MG63 (cell line): ENCODE data around the gene EEF1AKMT3. TPM values are rescaled to one million over a fixed set of nuclear protein-coding genes. Genes with fewer than 3 reads are reported as not detected.

Experiments used
- DNase-seq: peaks from one replicate; pipeline ENCODE4 v3.0.0-alpha.2; 2020
- H3K27me3 ChIP-seq: fragments of 250-450 bp; sonication (Bioruptor Pico); 2 replicates; pipeline ENCODE4 v1.5.1; 2020; ENCODE audit warnings: mild to moderate bottlenecking, moderate library complexity
- H3K36me3 ChIP-seq: fragments of 250-450 bp; sonication (Bioruptor Pico); 2 replicates; pipeline ENCODE4 v1.5.1; 2020; ENCODE audit warnings: mild to moderate bottlenecking, moderate library complexity
- H3K4me3 ChIP-seq: fragments of 250-450 bp; sonication (Bioruptor Pico); 2 replicates; pipeline ENCODE4 v1.5.1; 2020; ENCODE audit warnings: mild to moderate bottlenecking, moderate library complexity
- H3K9me3 ChIP-seq: fragments of 250-450 bp; sonication (Bioruptor Pico); 2 replicates; pipeline ENCODE4 v1.5.1; 2020; ENCODE audit warnings: mild to moderate bottlenecking, moderate library complexity
- total RNA-seq: library from RNA; depleted of rRNA; stranded (reverse); fragments of >200 nt; shearing (Covaris generic); gene quantifications from 2 replicates; pipeline ENCODE4 v1.2.3, GENCODE V29; 2014; ENCODE audit warnings: low replicate concordance

The EEF1AKMT3 gene
- total RNA-seq, 1 experiment from 2014 or later = 20.9 TPM

- Histone ChIP-seq H3K4me3 (no peak overlapping the region), H3K36me3 (peaks cover 5% of the 10 kb centered on the region; the same call in 1 of the 2 replicates), H3K9me3 (no peaks in the 10 kb centered on the region), H3K27me3 (peaks cover 22% of the 10 kb centered on the region)
- no peak for DNase-seq
Observed at GRCh38 chr12:57741844-57742738, 30.3 kb upstream of the EEF1AKMT3 start.

- Histone ChIP-seq H3K9me3 (no peaks in the 10 kb centered on the region), H3K36me3 (peaks cover 21% of the 10 kb centered on the region), H3K4me3 (peak overlapping the region; percentile 94; the same call in 1 of the 2 replicates), H3K27me3 (peaks cover 10% of the 10 kb centered on the region)
- DNase-seq = no peak
Observed at GRCh38 chr12:57743769-57744168, 28.6 kb upstream of the EEF1AKMT3 start.

GRCh38 chr12:57744194-57744776, 28.1 kb upstream of the EEF1AKMT3 start:
- Histone ChIP-seq H3K9me3 (no peaks in the 10 kb centered on the region), H3K27me3 (peaks cover 6% of the 10 kb centered on the region), H3K4me3 (peak overlapping the region; percentile 94), H3K36me3 (peaks cover 26% of the 10 kb centered on the region)
- peak; percentile 60 for DNase-seq

GRCh38 chr12:57744777-57745484, 27.5 kb upstream of the EEF1AKMT3 start, which contains the start of gene TSPAN31:
TSS of gene TSPAN31 (plus strand) at chr12:57745039. CDS start at chr12:57745155, 116 bp downstream.
- H3K27me3 ChIP-seq = no peaks in the 10 kb centered on the region; the same call in none of the 2 replicates
- no peaks in the 10 kb centered on the region for H3K9me3 ChIP-seq
- H3K4me3 ChIP-seq = peak within 1 kb of the TSS; percentile 94
- H3K36me3 ChIP-seq = peaks cover 31% of the 10 kb centered on the region
- DNase-seq = peak; percentile 97

GRCh38 chr12:57745485-57745881, 26.9 kb upstream of the EEF1AKMT3 start:
- Histone ChIP-seq H3K9me3 (no peaks in the 10 kb centered on the region), H3K27me3 (no peaks in the 10 kb centered on the region), H3K4me3 (peak overlapping the region; percentile 94), H3K36me3 (peaks cover 36% of the 10 kb centered on the region)
- DNase-seq = no peak

- Histone ChIP-seq H3K27me3 (no peaks in the 10 kb centered on the region), H3K36me3 (peaks cover 41% of the 10 kb centered on the region), H3K4me3 (peak overlapping the region; percentile 94), H3K9me3 (no peaks in the 10 kb centered on the region)
- no peak for DNase-seq
Observed at GRCh38 chr12:57746025-57746424, 26.4 kb upstream of the EEF1AKMT3 start.

- H3K4me3 ChIP-seq = no peak overlapping the region
- no peak for DNase-seq
- peaks cover 46% of the 10 kb centered on the region for H3K36me3 ChIP-seq
- no peaks in the 10 kb centered on the region; the same call in 1 of the 2 replicates for H3K27me3 ChIP-seq
- H3K9me3 ChIP-seq = no peaks in the 10 kb centered on the region
Observed at GRCh38 chr12:57749061-57749460, 23.4 kb upstream of the EEF1AKMT3 start.

- Histone ChIP-seq H3K4me3 (peak overlapping the region; percentile 80), H3K36me3 (peaks cover 41% of the 10 kb centered on the region), H3K27me3 (peaks cover under 1% of the 10 kb centered on the region; the same call in 1 of the 2 replicates), H3K9me3 (no peaks in the 10 kb centered on the region)
- no peak for DNase-seq
Observed at GRCh38 chr12:57750561-57751431, 21.6 kb upstream of the EEF1AKMT3 start.

- no peaks in the 10 kb centered on the region for H3K9me3 ChIP-seq
- H3K36me3 ChIP-seq = peaks cover 41% of the 10 kb centered on the region
- no peak for DNase-seq
- H3K4me3 ChIP-seq = peak overlapping the region; percentile 80
- peaks cover 2% of the 10 kb centered on the region; the same call in 1 of the 2 replicates for H3K27me3 ChIP-seq
Observed at GRCh38 chr12:57751432-57751787, 21.0 kb upstream of the EEF1AKMT3 start.

GRCh38 chr12:57751788-57752667, 20.4 kb upstream of the EEF1AKMT3 start, which contains the start of gene CDK4:
TSS of gene CDK4 (minus strand) at chr12:57752310. CDS start at chr12:57751717, 593 bp downstream.
- H3K36me3 ChIP-seq = peaks cover 41% of the 10 kb centered on the region
- DNase-seq = peak; percentile 99
- no peaks in the 10 kb centered on the region for H3K9me3 ChIP-seq
- H3K4me3 ChIP-seq = peak within 1 kb of the TSS; percentile 80
- peaks cover 2% of the 10 kb centered on the region; the same call in 1 of the 2 replicates for H3K27me3 ChIP-seq

- peaks cover 35% of the 10 kb centered on the region for H3K36me3 ChIP-seq
- H3K27me3 ChIP-seq = peaks cover 2% of the 10 kb centered on the region; the same call in 1 of the 2 replicates
- H3K9me3 ChIP-seq = no peaks in the 10 kb centered on the region
- no peak for DNase-seq
- H3K4me3 ChIP-seq = peak overlapping the region; percentile 80
Observed at GRCh38 chr12:57752668-57753000, 19.8 kb upstream of the EEF1AKMT3 start.

- no peak for DNase-seq
- Histone ChIP-seq H3K9me3 (no peaks in the 10 kb centered on the region), H3K4me3 (no peak overlapping the region; the same call in 1 of the 2 replicates), H3K27me3 (peaks cover 2% of the 10 kb centered on the region; the same call in 1 of the 2 replicates), H3K36me3 (peaks cover 24% of the 10 kb centered on the region)
Observed at GRCh38 chr12:57753756-57754337, 18.6 kb upstream of the EEF1AKMT3 start.

GRCh38 chr12:57754411-57755193, 17.8 kb upstream of the EEF1AKMT3 start, which contains the start of gene MARCHF9:
TSS of gene MARCHF9 (plus strand) at chr12:57755103. CDS start at chr12:57755529, 426 bp downstream.
- peak within 1 kb of the TSS; percentile 36 for H3K4me3 ChIP-seq
- H3K27me3 ChIP-seq = peaks cover 2% of the 10 kb centered on the region; the same call in 1 of the 2 replicates
- H3K9me3 ChIP-seq = no peaks in the 10 kb centered on the region
- peaks cover 17% of the 10 kb centered on the region for H3K36me3 ChIP-seq
- DNase-seq = peak; percentile 40

GRCh38 chr12:57755194-57755453, 17.3 kb upstream of the EEF1AKMT3 start:
- DNase-seq = no peak
- Histone ChIP-seq H3K27me3 (peaks cover 2% of the 10 kb centered on the region; the same call in 1 of the 2 replicates), H3K4me3 (peak overlapping the region; percentile 36), H3K36me3 (peaks cover 14% of the 10 kb centered on the region), H3K9me3 (no peaks in the 10 kb centered on the region)
